Hippocampal formation (tissue), 2 donors: ENCODE results near the gene RASGRP1.

Source experiments
- DNase-seq, 2 donors: peaks; one replicate each; lab custom pipeline; 2025; lab: John Stamatoyannopoulos, UW

The RASGRP1 gene

GRCh38 chr15:38535491-38536200, 29.0 kb downstream of the RASGRP1 start:
- DNase-seq = peak in 1 of 2 donors; percentile 35

- DNase-seq = no peak
Measured at GRCh38 chr15:38534691-38535090, 29.9 kb downstream of the RASGRP1 start.

GRCh38 chr15:38533926-38534325, 30.7 kb downstream of the RASGRP1 start:
- DNase-seq = no peak

GRCh38 chr15:38533416-38533915, 31.1 kb downstream of the RASGRP1 start:
- DNase-seq = no peak

- no peak for DNase-seq
Measured at GRCh38 chr15:38532728-38533127, 31.9 kb downstream of the RASGRP1 start.

- peak in 1 of 2 donors; percentile 16 for DNase-seq
Measured at GRCh38 chr15:38531509-38531908, 33.1 kb downstream of the RASGRP1 start.

GRCh38 chr15:38530113-38530512, 34.5 kb downstream of the RASGRP1 start:
- DNase-seq = no peak

- DNase-seq = no peak
Measured at GRCh38 chr15:38528294-38528693, 36.3 kb downstream of the RASGRP1 start.

GRCh38 chr15:38526158-38526557, 38.5 kb downstream of the RASGRP1 start:
- no peak for DNase-seq

- DNase-seq = no peak
Measured at GRCh38 chr15:38525489-38525888, 39.1 kb downstream of the RASGRP1 start.

GRCh38 chr15:38524156-38524555, 40.5 kb downstream of the RASGRP1 start:
- DNase-seq = no peak

GRCh38 chr15:38522922-38523321, 41.7 kb downstream of the RASGRP1 start:
- no peak for DNase-seq

GRCh38 chr15:38521316-38521715, 43.3 kb downstream of the RASGRP1 start:
- DNase-seq = no peak

- no peak for DNase-seq
Measured at GRCh38 chr15:38520035-38520434, 44.6 kb downstream of the RASGRP1 start.

GRCh38 chr15:38518084-38518483, 46.5 kb downstream of the RASGRP1 start:
- DNase-seq = no peak

GRCh38 chr15:38517312-38517975, 47.2 kb downstream of the RASGRP1 start:
- DNase-seq = no peak

GRCh38 chr15:38516626-38517025, 48.0 kb downstream of the RASGRP1 start:
- DNase-seq = no peak

GRCh38 chr15:38514601-38515000, 50.0 kb downstream of the RASGRP1 start:
- DNase-seq = no peak

- DNase-seq = no peak
Measured at GRCh38 chr15:38512901-38513300, 51.7 kb downstream of the RASGRP1 start.

GRCh38 chr15:38509152-38509551, 55.5 kb downstream of the RASGRP1 start:
- DNase-seq = no peak

GRCh38 chr15:38508647-38509046, 56.0 kb downstream of the RASGRP1 start:
- no peak for DNase-seq

GRCh38 chr15:38507570-38507969, 57.0 kb downstream of the RASGRP1 start:
- no peak for DNase-seq

GRCh38 chr15:38506997-38507396, 57.6 kb downstream of the RASGRP1 start:
- no peak for DNase-seq
